Stimulated activated CD8-positive, alpha-beta memory T cell treated with anti-CD3 and anti-CD28 coated beads, Interleukin-15, amount 100 ng/mL, for 48 hours (primary cell): ENCODE results near the gene CYP2D6.
"Not testable (repeated sequence)": the region's sequence is repeated elsewhere in the genome, so short reads cannot be mapped to it uniquely, and the experiment has no call there.

Source experiments
- DNase-seq, 2 donors: peaks; one replicate each; pipeline ENCODE4 v3.0.0-alpha.2; 2020; ENCODE audit warnings: low read depth in 2 of 2

Gene CYP2D6

GRCh38 chr22:42130639-42131431, at the start of gene CYP2D6:
TSS of gene CYP2D6 (minus strand) at chr22:42130810. CDS start at chr22:42130791, 19 bp downstream.
- DNase-seq: not testable (repeated sequence)

- no peak for DNase-seq
Measured at GRCh38 chr22:42179616-42180015, 49.0 kb upstream of the CYP2D6 start.

GRCh38 chr22:42178910-42179519, 48.4 kb upstream of the CYP2D6 start:
- DNase-seq: no peak

- no peak for DNase-seq
Measured at GRCh38 chr22:42177891-42178336, 47.3 kb upstream of the CYP2D6 start.

- DNase-seq: no peak
Measured at GRCh38 chr22:42176255-42176915, 45.8 kb upstream of the CYP2D6 start.

GRCh38 chr22:42174062-42174461, 43.5 kb upstream of the CYP2D6 start:
- no peak for DNase-seq

- DNase-seq: no peak
Measured at GRCh38 chr22:42173183-42173926, 42.7 kb upstream of the CYP2D6 start.

GRCh38 chr22:42172773-42173172, 42.2 kb upstream of the CYP2D6 start:
- DNase-seq: no peak

GRCh38 chr22:42171946-42172719, 41.5 kb upstream of the CYP2D6 start:
- DNase-seq: no peak

GRCh38 chr22:42171417-42171816, 40.8 kb upstream of the CYP2D6 start:
- no peak for DNase-seq

GRCh38 chr22:42170946-42171345, 40.3 kb upstream of the CYP2D6 start:
- no peak for DNase-seq

GRCh38 chr22:42169055-42169469, 38.5 kb upstream of the CYP2D6 start:
- peak; percentile 30 to 38 for DNase-seq

GRCh38 chr22:42168476-42168875, 37.9 kb upstream of the CYP2D6 start:
- DNase-seq: no peak

GRCh38 chr22:42167066-42167465, 36.5 kb upstream of the CYP2D6 start:
- no peak for DNase-seq

GRCh38 chr22:42164901-42165300, 34.3 kb upstream of the CYP2D6 start:
- DNase-seq: no peak

- no peak for DNase-seq
Measured at GRCh38 chr22:42163515-42163914, 32.9 kb upstream of the CYP2D6 start.

- DNase-seq: no peak
Measured at GRCh38 chr22:42162728-42163489, 32.3 kb upstream of the CYP2D6 start.

GRCh38 chr22:42160830-42161696, 30.5 kb upstream of the CYP2D6 start:
- DNase-seq: no peak

- DNase-seq: no peak
Measured at GRCh38 chr22:42160251-42160650, 29.6 kb upstream of the CYP2D6 start.
